ENCODE results near the gene PNPLA1. TPM values are rescaled to one million over a fixed set of nuclear protein-coding genes. Genes with fewer than 3 reads are reported as not detected.

The PNPLA1 gene
- polyA plus RNA-seq, 3 donors, result 3.5 to 3.9 (median 3.8) TPM

DNA sequence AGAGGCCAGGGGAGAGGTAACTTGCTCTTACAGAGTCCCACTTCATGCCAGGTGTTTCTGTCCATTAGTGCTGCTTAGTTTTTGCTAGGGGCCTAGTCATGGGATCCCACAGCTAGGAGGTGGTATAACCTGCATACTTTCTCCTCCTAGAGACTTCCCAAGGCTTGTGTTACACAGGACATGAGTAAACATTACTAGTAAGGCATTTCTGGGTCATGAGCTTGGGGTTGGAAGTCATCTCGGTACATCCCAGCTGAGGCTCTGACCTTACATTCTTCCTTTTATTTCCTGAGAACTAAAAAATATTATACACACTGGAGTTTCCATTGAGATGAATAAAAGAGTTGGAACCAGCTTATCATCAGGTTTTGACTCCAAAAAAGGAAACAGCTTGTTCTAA, 20.9 kb upstream of the PNPLA1 start:
- peak overlapping the region; percentile 80 to 89 for H3K27ac ChIP-seq (ENCODE audit: low read depth in 1 of 2, low read length in 2 of 2)
- Mint-ChIP-seq H3K36me3 (peaks cover 0 to 3% of the 10 kb centered on the region in 2 donors), H3K27ac (peak overlapping the region; percentile 85 to 95 (median 92)), H3K4me3 (no peak overlapping the region), H3K9me3 (peaks cover 0 to 4% (median 0%) of the 10 kb centered on the region in 7 donors), H3K4me1 (peaks cover 63% of the 10 kb centered on the region), H3K27me3 (ENCODE audit: low read depth in 3 of 3) (peaks cover 0 to 5% (median 3%) of the 10 kb centered on the region in 3 donors)
- no peaks in the 10 kb centered on the region for H4K20me1 ChIP-seq (ENCODE audit: insufficient read depth, low read length)
- no peaks in the 10 kb centered on the region for H3K27me3 ChIP-seq (ENCODE audit: control insufficient read depth in 2 of 2, insufficient read depth in 2 of 2, low read length in 2 of 2)
- DNase-seq, result no peak
- no peaks in the 10 kb centered on the region for H3K79me2 ChIP-seq (ENCODE audit: insufficient read depth, low read length)
- intact Hi-C loops (cut with micrococcal nuclease), result loop anchor here (5.0 kb wide), 2 partner anchors 43 to 127 kb away; no protein-coding TSS in a partner anchor
- no peak overlapping the region for H2AFZ ChIP-seq (ENCODE audit: insufficient read depth, low read depth, low read length, poor library complexity, severe bottlenecking)
- no peak overlapping the region for H3K9ac ChIP-seq (ENCODE audit: insufficient read depth, low read length, poor library complexity, severe bottlenecking)
- no peaks in the 10 kb centered on the region for H3K9me3 ChIP-seq (replicated peaks in 1 of 2; ENCODE audit: control insufficient read depth in 1 of 2, insufficient read depth in 1 of 2, low read length in 2 of 2)
- H3K4me1 ChIP-seq (ENCODE audit: control insufficient read depth in 1 of 2, insufficient read depth in 2 of 2, low read length in 2 of 2), result peaks cover 58 to 63% of the 10 kb centered on the region in 2 donors
- WGBS (ENCODE audit: insufficient coverage), result no CpG with 5 or more reads among the region's 1 CpG
- no peaks in the 10 kb centered on the region for H3K36me3 ChIP-seq (replicated peaks in 1 of 2; ENCODE audit: control insufficient read depth in 1 of 2, insufficient read depth in 2 of 2, low read length in 2 of 2)
- no peak for TF ChIP-seq CTCF (IDR thresholded peaks at IDR 0.05)
- peak overlapping the region; percentile 45 for H3K4me2 ChIP-seq (replicated peaks; ENCODE audit: extremely low read depth, low read length, poor library complexity, severe bottlenecking)
- H3K4me3 ChIP-seq (replicated peaks in 1 of 3; ENCODE audit: low read depth in 2 of 3, low read length in 3 of 3), result peak overlapping the region in 1 of 3 experiments; percentile 18

DNA sequence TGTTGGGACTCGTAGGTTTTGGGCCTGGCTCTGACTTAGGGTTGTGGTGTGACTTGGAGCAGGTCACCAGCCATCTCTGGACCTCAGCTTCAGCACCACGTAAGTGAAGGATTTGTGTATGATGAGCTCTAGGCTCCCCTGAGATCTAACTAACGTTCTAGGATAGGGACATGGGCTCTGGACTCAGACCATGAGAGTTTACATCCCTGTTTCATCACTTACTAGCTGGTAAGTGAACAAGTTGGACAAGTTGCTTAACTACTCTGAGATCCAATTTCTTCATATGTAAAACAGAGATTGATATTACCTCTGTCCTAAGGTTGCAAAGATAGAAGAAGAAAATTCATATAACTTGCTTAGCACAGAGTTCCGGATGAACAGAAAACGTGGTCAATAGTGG, 20.3 kb upstream of the PNPLA1 start:
- Mint-ChIP-seq H3K36me3 (peaks cover 0 to 1% of the 10 kb centered on the region in 2 donors), H3K4me3 (no peak overlapping the region), H3K27ac (peak overlapping the region in 5 of 7 donors; percentile 13 to 85 (median 46)), H3K27me3 (ENCODE audit: low read depth in 3 of 3) (peaks cover 0 to 8% (median 3%) of the 10 kb centered on the region in 3 donors), H3K9me3 (peaks cover 0 to 4% (median 0%) of the 10 kb centered on the region in 7 donors), H3K4me1 (peaks cover 59% of the 10 kb centered on the region)
- 100% methylated on average over 1 of the region's 5 CpGs for WGBS (ENCODE audit: insufficient coverage)
- Histone ChIP-seq H3K27ac (ENCODE audit: low read depth in 1 of 2, low read length in 2 of 2) (peak overlapping the region in 1 of 2 donors; percentile 27), H3K27me3 (ENCODE audit: control insufficient read depth in 2 of 2, insufficient read depth in 2 of 2, low read length in 2 of 2) (no peaks in the 10 kb centered on the region), H3K79me2 (ENCODE audit: insufficient read depth, low read length) (no peaks in the 10 kb centered on the region), H3K9ac (ENCODE audit: insufficient read depth, low read length, poor library complexity, severe bottlenecking) (no peak overlapping the region), H3K36me3 (replicated peaks in 1 of 2; ENCODE audit: control insufficient read depth in 1 of 2, insufficient read depth in 2 of 2, low read length in 2 of 2) (no peaks in the 10 kb centered on the region), H4K20me1 (ENCODE audit: insufficient read depth, low read length) (no peaks in the 10 kb centered on the region), H3K4me2 (replicated peaks; ENCODE audit: extremely low read depth, low read length, poor library complexity, severe bottlenecking) (no peak overlapping the region), H3K9me3 (replicated peaks in 1 of 2; ENCODE audit: control insufficient read depth in 1 of 2, insufficient read depth in 1 of 2, low read length in 2 of 2) (no peaks in the 10 kb centered on the region), H3K4me1 (ENCODE audit: control insufficient read depth in 1 of 2, insufficient read depth in 2 of 2, low read length in 2 of 2) (peaks cover 55 to 57% of the 10 kb centered on the region in 2 donors), H2AFZ (ENCODE audit: insufficient read depth, low read depth, low read length, poor library complexity, severe bottlenecking) (no peak overlapping the region), H3K4me3 (replicated peaks in 1 of 3; ENCODE audit: low read depth in 2 of 3, low read length in 3 of 3) (no peak overlapping the region)
- intact Hi-C loops (cut with micrococcal nuclease), result loop anchor here (5.0 kb wide), 2 partner anchors 43 to 127 kb away; no protein-coding TSS in a partner anchor
- DNase-seq, result no peak
- TF ChIP-seq CTCF (IDR thresholded peaks at IDR 0.05), result no peak

Data from CD14-positive monocyte (primary cell).